Measurements from ENCODE around the gene ATP2B1. TPM values are rescaled to one million over a fixed set of nuclear protein-coding genes. Genes with fewer than 3 reads are reported as not detected.
"Not testable (repeated sequence)": the region's sequence is repeated elsewhere in the genome, so short reads cannot be mapped to it uniquely, and the experiment has no call there.

Gene ATP2B1
- total and polyA plus RNA-seq, 2 donors (not counting 3 experiments of a cell fraction or from before 2014, with no cell fraction given): 6.4 to 28.0 TPM

DNA sequence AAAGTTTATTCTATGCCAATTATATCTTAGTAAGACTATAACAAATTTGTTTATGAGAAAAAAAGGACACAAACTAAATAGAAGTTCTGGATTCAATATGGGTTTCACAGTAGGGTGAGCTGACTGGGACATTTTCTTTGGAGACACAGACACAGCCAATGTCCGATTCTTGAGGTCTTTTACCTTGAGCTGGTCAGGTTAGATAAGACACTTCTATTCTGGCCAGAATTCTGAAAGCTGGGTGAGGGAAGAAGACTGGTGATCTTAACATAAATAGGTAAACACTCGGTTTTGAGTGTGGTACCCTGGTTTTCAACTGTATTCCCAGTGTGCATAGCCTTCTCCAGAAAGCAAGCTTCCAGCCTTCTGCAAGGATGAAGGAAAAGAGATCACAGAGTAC lies 10.0 kb downstream of the ATP2B1 start:
- Histone ChIP-seq H3K9ac (replicated peaks; ENCODE audit: extremely low read depth, insufficient read depth, low read length) (no peak overlapping the region), H4K20me1 (replicated peaks; ENCODE audit: control insufficient read depth, extremely low read depth, insufficient read depth, low read length) (peaks cover 3% of the 10 kb centered on the region), H2AFZ (ENCODE audit: low read depth, low read length) (no peak overlapping the region), H3K79me2 (ENCODE audit: control insufficient read depth, insufficient read depth, low read length) (peaks cover 9% of the 10 kb centered on the region), H3K27ac (ENCODE audit: insufficient read depth, low read depth, low read length) (no peak overlapping the region), H3K27me3 (ENCODE audit: control insufficient read depth in 2 of 2, insufficient read depth in 2 of 2, low read length in 2 of 2) (no peaks in the 10 kb centered on the region), H3K9me1 (replicated peaks; ENCODE audit: control insufficient read depth, extremely low read depth, insufficient read depth, low read length) (peaks cover 3% of the 10 kb centered on the region), H3K4me3 (replicated peaks in 1 of 3; ENCODE audit: insufficient read depth in 1 of 3, low read depth in 1 of 3, low read length in 3 of 3) (no peak overlapping the region), H3K4me2 (ENCODE audit: insufficient read depth, low read length) (no peak overlapping the region), H3K4me1 (ENCODE audit: control insufficient read depth, extremely low read depth, insufficient read depth, low read length) (peaks cover 2% of the 10 kb centered on the region), H3K36me3 (ENCODE audit: control insufficient read depth in 2 of 2, extremely low read depth in 1 of 2, insufficient read depth in 2 of 2, low read length in 2 of 2) (no peaks in the 10 kb centered on the region), H3K9me3 (replicated peaks; ENCODE audit: control insufficient read depth, insufficient read depth, low read length) (no peaks in the 10 kb centered on the region)
- dilution Hi-C loops (cut with MboI; ENCODE audit: extremely low pct_ligation_motif_present, low sequenced_read_pairs) (no loop called here), intact Hi-C loops (cut with micrococcal nuclease) (no loop called here)
- ChIA-PET POLR2A (no interaction called here), CTCF (interaction anchor here (1.4 to 1.5 kb wide), 2 partner anchors 10 to 1242 kb away, joined by 3 to 4 read pairs; no protein-coding TSS in a partner anchor)
- TF ChIP-seq JUN (IDR thresholded peaks at IDR 0.05; ENCODE audit: borderline replicate concordance, insufficient read depth, insufficient read length, low read depth): no peak
- TF ChIP-seq, protein P1, sequence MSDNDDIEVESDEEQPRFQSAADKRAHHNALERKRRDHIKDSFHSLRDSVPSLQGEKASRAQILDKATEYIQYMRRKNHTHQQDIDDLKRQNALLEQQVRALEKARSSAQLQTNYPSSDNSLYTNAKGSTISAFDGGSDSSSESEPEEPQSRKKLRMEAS (IDR thresholded peaks at IDR 0.05; ENCODE audit: insufficient read depth, insufficient read length): no peak
- no peak for TF ChIP-seq MYC (IDR thresholded peaks at IDR 0.05; ENCODE audit: low read depth, low read length)
- no peak for TF ChIP-seq FOS (IDR thresholded peaks at IDR 0.05; ENCODE audit: borderline replicate concordance, insufficient read depth, low read length)
- no peak for TF ChIP-seq EZH2 (IDR thresholded peaks at IDR 0.05; ENCODE audit: borderline replicate concordance, low read depth, low read length, severe bottlenecking)
- TF ChIP-seq POLR2AphosphoS5 (IDR thresholded peaks at IDR 0.05; ENCODE audit: insufficient read depth, low read depth, low read length): no peak
- TF ChIP-seq, protein P2, sequence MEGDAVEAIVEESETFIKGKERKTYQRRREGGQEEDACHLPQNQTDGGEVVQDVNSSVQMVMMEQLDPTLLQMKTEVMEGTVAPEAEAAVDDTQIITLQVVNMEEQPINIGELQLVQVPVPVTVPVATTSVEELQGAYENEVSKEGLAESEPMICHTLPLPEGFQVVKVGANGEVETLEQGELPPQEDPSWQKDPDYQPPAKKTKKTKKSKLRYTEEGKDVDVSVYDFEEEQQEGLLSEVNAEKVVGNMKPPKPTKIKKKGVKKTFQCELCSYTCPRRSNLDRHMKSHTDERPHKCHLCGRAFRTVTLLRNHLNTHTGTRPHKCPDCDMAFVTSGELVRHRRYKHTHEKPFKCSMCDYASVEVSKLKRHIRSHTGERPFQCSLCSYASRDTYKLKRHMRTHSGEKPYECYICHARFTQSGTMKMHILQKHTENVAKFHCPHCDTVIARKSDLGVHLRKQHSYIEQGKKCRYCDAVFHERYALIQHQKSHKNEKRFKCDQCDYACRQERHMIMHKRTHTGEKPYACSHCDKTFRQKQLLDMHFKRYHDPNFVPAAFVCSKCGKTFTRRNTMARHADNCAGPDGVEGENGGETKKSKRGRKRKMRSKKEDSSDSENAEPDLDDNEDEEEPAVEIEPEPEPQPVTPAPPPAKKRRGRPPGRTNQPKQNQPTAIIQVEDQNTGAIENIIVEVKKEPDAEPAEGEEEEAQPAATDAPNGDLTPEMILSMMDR (IDR thresholded peaks at IDR 0.05; ENCODE audit: extremely low read depth in 1 of 2, insufficient read depth in 1 of 2, low read depth in 1 of 2, low read length in 2 of 2): no peak
- no peak for TF ChIP-seq POLR2A (IDR thresholded peaks at IDR 0.05; ENCODE audit: low read depth, low read length)
- no peak for TF ChIP-seq GATA2 (IDR thresholded peaks at IDR 0.05; ENCODE audit: insufficient read depth, insufficient read length, low read depth, low read length)
- no peak for DNase-seq (ENCODE audit: low read depth, low spot score)
- no peak for FAIRE-seq
- no TSS peak for BruUV-seq (replicated peaks)

DNA sequence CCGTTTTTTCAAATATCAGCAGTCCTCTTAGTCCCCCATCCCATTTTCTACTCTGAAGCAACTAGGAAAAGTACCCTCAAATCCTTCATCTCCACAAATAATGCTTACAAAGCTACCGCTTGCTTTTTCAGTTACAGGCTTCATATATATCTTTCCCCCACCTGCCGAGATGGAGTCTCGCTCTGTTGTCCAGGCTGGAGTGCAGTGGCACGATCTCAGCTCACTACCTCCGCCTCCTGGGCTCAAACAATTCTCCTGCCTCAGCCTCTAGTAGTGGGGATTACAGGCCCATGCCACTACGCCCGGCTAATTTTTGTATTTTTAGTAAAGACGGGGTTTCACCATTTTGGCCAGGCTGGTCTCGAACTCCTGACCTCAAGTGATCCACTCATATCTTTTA lies 10.9 kb downstream of the ATP2B1 start:
- FAIRE-seq; H3K27me3 ChIP-seq (ENCODE audit: control insufficient read depth in 2 of 2, insufficient read depth in 2 of 2, low read length in 2 of 2); H3K79me2 ChIP-seq (ENCODE audit: control insufficient read depth, insufficient read depth, low read length); H3K36me3 ChIP-seq (ENCODE audit: control insufficient read depth in 2 of 2, extremely low read depth in 1 of 2, insufficient read depth in 2 of 2, low read length in 2 of 2); H3K4me3 ChIP-seq (replicated peaks in 1 of 3; ENCODE audit: insufficient read depth in 1 of 3, low read depth in 1 of 3, low read length in 3 of 3); dilution Hi-C loops (cut with MboI; ENCODE audit: extremely low pct_ligation_motif_present, low sequenced_read_pairs); BruUV-seq (replicated peaks); POLR2A ChIA-PET; H3K27ac ChIP-seq (ENCODE audit: insufficient read depth, low read depth, low read length); H3K9me1 ChIP-seq (replicated peaks; ENCODE audit: control insufficient read depth, extremely low read depth, insufficient read depth, low read length); H3K9me3 ChIP-seq (replicated peaks; ENCODE audit: control insufficient read depth, insufficient read depth, low read length); DNase-seq (ENCODE audit: low read depth, low spot score); H3K4me1 ChIP-seq (ENCODE audit: control insufficient read depth, extremely low read depth, insufficient read depth, low read length); H2AFZ ChIP-seq (ENCODE audit: low read depth, low read length); H3K4me2 ChIP-seq (ENCODE audit: insufficient read depth, low read length); intact Hi-C loops (cut with micrococcal nuclease); H4K20me1 ChIP-seq (replicated peaks; ENCODE audit: control insufficient read depth, extremely low read depth, insufficient read depth, low read length); H3K9ac ChIP-seq (replicated peaks; ENCODE audit: extremely low read depth, insufficient read depth, low read length): not testable (repeated sequence)
- CTCF ChIA-PET: interaction anchor here (0.6 kb wide), 2 partner anchors 343 to 971 kb away, joined by 3 to 5 read pairs; no protein-coding TSS in a partner anchor

Measured in endothelial cell of umbilical vein (primary cell).